ENCODE data around the gene PCDHB1.

The PCDHB1 gene

GRCh38 chr5:141050622-141051520, at the start of gene PCDHB1:
TSS of gene PCDHB1 (plus strand) at chr5:141051374. CDS start at chr5:141051471, 97 bp downstream.
- DNase-seq (ENCODE audit: low read depth), result no peak

GRCh38 chr5:141001446-141001843, 49.7 kb upstream of the PCDHB1 start:
- DNase-seq (ENCODE audit: low read depth), result no peak

- DNase-seq (ENCODE audit: low read depth), result no peak
Measured at GRCh38 chr5:141001844-141002604, 49.1 kb upstream of the PCDHB1 start.

GRCh38 chr5:141002605-141002965, 48.6 kb upstream of the PCDHB1 start:
- DNase-seq (ENCODE audit: low read depth), result no peak

- no peak for DNase-seq (ENCODE audit: low read depth)
Measured at GRCh38 chr5:141003031-141003430, 48.1 kb upstream of the PCDHB1 start.

GRCh38 chr5:141003791-141004611, 47.2 kb upstream of the PCDHB1 start:
- no peak for DNase-seq (ENCODE audit: low read depth)

GRCh38 chr5:141007791-141008190, 43.4 kb upstream of the PCDHB1 start:
- no peak for DNase-seq (ENCODE audit: low read depth)

GRCh38 chr5:141010047-141010793, 41.0 kb upstream of the PCDHB1 start:
- no peak for DNase-seq (ENCODE audit: low read depth)

GRCh38 chr5:141017943-141018342, 33.2 kb upstream of the PCDHB1 start:
- no peak for DNase-seq (ENCODE audit: low read depth)

GRCh38 chr5:141022384-141022783, 28.8 kb upstream of the PCDHB1 start:
- no peak for DNase-seq (ENCODE audit: low read depth)

- no peak for DNase-seq (ENCODE audit: low read depth)
Measured at GRCh38 chr5:141031006-141031405, 20.2 kb upstream of the PCDHB1 start.

- no peak for DNase-seq (ENCODE audit: low read depth)
Measured at GRCh38 chr5:141032626-141033025, 18.5 kb upstream of the PCDHB1 start.

- DNase-seq (ENCODE audit: low read depth), result no peak
Measured at GRCh38 chr5:141039061-141039460, 12.1 kb upstream of the PCDHB1 start.

- no peak for DNase-seq (ENCODE audit: low read depth)
Measured at GRCh38 chr5:141039517-141039916, 11.7 kb upstream of the PCDHB1 start.

GRCh38 chr5:141040093-141040770, 10.9 kb upstream of the PCDHB1 start:
- DNase-seq (ENCODE audit: low read depth), result no peak

GRCh38 chr5:141040771-141041426, 10.3 kb upstream of the PCDHB1 start:
- peak; percentile 44 for DNase-seq (ENCODE audit: low read depth)

- DNase-seq (ENCODE audit: low read depth), result no peak
Measured at GRCh38 chr5:141041427-141041785, 9.8 kb upstream of the PCDHB1 start.

- no peak for DNase-seq (ENCODE audit: low read depth)
Measured at GRCh38 chr5:141042555-141042954, 8.6 kb upstream of the PCDHB1 start.

GRCh38 chr5:141051521-141051866, 320 bp downstream of the PCDHB1 start:
- DNase-seq (ENCODE audit: low read depth), result no peak

GRCh38 chr5:141077826-141078225, 26.7 kb downstream of the PCDHB1 start:
- DNase-seq (ENCODE audit: low read depth), result no peak

GRCh38 chr5:141082228-141082627, 31.1 kb downstream of the PCDHB1 start:
- DNase-seq (ENCODE audit: low read depth), result no peak
